ENCODE data around the gene ETV4.

- TF ChIP-seq HDGF (IDR thresholded peaks at IDR 0.05; ENCODE audit: borderline replicate concordance) (no peak), FOXA1 (IDR thresholded peaks at IDR 0.05) (no peak), LEF1 (IDR thresholded peaks at IDR 0.05; ENCODE audit: borderline replicate concordance) (no peak), TARDBP (IDR thresholded peaks at IDR 0.05) (no peak), SP1 (IDR thresholded peaks at IDR 0.05) (no peak), FOXK2 (IDR thresholded peaks at IDR 0.05) (no peak), BHLHE40 (IDR thresholded peaks at IDR 0.05; ENCODE audit: borderline replicate concordance) (no peak), ARNT (IDR thresholded peaks at IDR 0.05) (no peak), L3MBTL2 (conservative IDR thresholded peaks at IDR 0.05) (no peak), SUZ12 (IDR thresholded peaks at IDR 0.05) (no peak), NFRKB (IDR thresholded peaks at IDR 0.05) (no peak)
Measured at GRCh38 chr17:43546319-43547188, at the start of gene ETV4.
